AG09319 (cell line): ENCODE measurements around the gene CCDC71L.

Experiments
- DNase-seq: peaks from one replicate; pipeline ENCODE4 v3.0.0-alpha.2; 2010; ENCODE audit warnings: low read depth; ENCODE audit errors: extremely low read depth
- TF ChIP-seq, protein P1 (sequence below): IDR thresholded peaks from 2 replicates; pipeline ENCODE4 v1.5.1; 2011; ENCODE audit warnings: low read depth, mild to moderate bottlenecking, inconsistent platforms, low read length, moderate library complexity

Gene CCDC71L

GRCh38 chr7:106664343-106664742 is 3.4 kb upstream of the CCDC71L start:
- no peak for DNase-seq
- TF ChIP-seq, protein P1, sequence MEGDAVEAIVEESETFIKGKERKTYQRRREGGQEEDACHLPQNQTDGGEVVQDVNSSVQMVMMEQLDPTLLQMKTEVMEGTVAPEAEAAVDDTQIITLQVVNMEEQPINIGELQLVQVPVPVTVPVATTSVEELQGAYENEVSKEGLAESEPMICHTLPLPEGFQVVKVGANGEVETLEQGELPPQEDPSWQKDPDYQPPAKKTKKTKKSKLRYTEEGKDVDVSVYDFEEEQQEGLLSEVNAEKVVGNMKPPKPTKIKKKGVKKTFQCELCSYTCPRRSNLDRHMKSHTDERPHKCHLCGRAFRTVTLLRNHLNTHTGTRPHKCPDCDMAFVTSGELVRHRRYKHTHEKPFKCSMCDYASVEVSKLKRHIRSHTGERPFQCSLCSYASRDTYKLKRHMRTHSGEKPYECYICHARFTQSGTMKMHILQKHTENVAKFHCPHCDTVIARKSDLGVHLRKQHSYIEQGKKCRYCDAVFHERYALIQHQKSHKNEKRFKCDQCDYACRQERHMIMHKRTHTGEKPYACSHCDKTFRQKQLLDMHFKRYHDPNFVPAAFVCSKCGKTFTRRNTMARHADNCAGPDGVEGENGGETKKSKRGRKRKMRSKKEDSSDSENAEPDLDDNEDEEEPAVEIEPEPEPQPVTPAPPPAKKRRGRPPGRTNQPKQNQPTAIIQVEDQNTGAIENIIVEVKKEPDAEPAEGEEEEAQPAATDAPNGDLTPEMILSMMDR: no peak

GRCh38 chr7:106659963-106660861 is 746 bp downstream of the CCDC71L start:
- TF ChIP-seq, protein P1: peak; percentile 56
- DNase-seq: no peak

GRCh38 chr7:106659166-106659962 is 1.6 kb downstream of the CCDC71L start:
- no peak for DNase-seq
- TF ChIP-seq, protein P1: no peak

- TF ChIP-seq, protein P1: no peak
- no peak for DNase-seq
Observed at GRCh38 chr7:106658316-106659165, 2.4 kb downstream of the CCDC71L start.

GRCh38 chr7:106657085-106657991 is 3.6 kb downstream of the CCDC71L start:
- TF ChIP-seq, protein P1: no peak
- no peak for DNase-seq
